M059J (cell line): Measurements from ENCODE around the gene CCDC86. TPM values are rescaled to one million over a fixed set of nuclear protein-coding genes. Genes with fewer than 3 reads are reported as not detected.

ENCODE experiments used
- DNase-seq: peaks from one replicate; pipeline ENCODE4 v3.0.0-alpha.2; 2012; ENCODE audit warnings: low read depth
- total RNA-seq: library from RNA; depleted of rRNA; stranded (reverse); fragments of >200 nt; shearing (Covaris generic); gene quantifications from 2 replicates; pipeline ENCODE4 v1.2.3, GENCODE V29; 2014

The CCDC86 gene
- total RNA-seq, 1 experiment from 2014 or later, result 19.7 TPM

GRCh38 chr11:60852982-60853950, 11.4 kb downstream of the CCDC86 start:
- no peak for DNase-seq

GRCh38 chr11:60854140-60854846, 12.4 kb downstream of the CCDC86 start:
- DNase-seq, result no peak

- DNase-seq, result no peak
Measured at GRCh38 chr11:60854847-60855725, 13.2 kb downstream of the CCDC86 start.

- DNase-seq, result no peak
Measured at GRCh38 chr11:60855726-60856633, 14.1 kb downstream of the CCDC86 start, which contains the start of gene PTGDR2. Gene PTGDR2, minus strand, starts transcription at chr11:60855950. Its CDS starts 2,228 bp downstream, at chr11:60853722.

GRCh38 chr11:60857378-60858232, 15.7 kb downstream of the CCDC86 start:
- peak; percentile 12 for DNase-seq

- no peak for DNase-seq
Measured at GRCh38 chr11:60858236-60858635, 16.3 kb downstream of the CCDC86 start.

- no peak for DNase-seq
Measured at GRCh38 chr11:60858731-60859464, 17.0 kb downstream of the CCDC86 start.

- DNase-seq, result no peak
Measured at GRCh38 chr11:60859616-60860250, 17.8 kb downstream of the CCDC86 start.

GRCh38 chr11:60860943-60861342, 19.0 kb downstream of the CCDC86 start:
- no peak for DNase-seq

- DNase-seq, result no peak
Measured at GRCh38 chr11:60862171-60862570, 20.3 kb downstream of the CCDC86 start.

GRCh38 chr11:60863550-60864521, 21.9 kb downstream of the CCDC86 start:
- no peak for DNase-seq

- DNase-seq, result no peak
Measured at GRCh38 chr11:60864856-60865513, 23.1 kb downstream of the CCDC86 start.

- DNase-seq, result no peak
Measured at GRCh38 chr11:60866911-60867870, 25.3 kb downstream of the CCDC86 start, which contains the start of gene ZP1. Gene ZP1, plus strand, starts transcription at chr11:60867542. Its CDS starts 20 bp downstream, at chr11:60867562.

- no peak for DNase-seq
Measured at GRCh38 chr11:60867871-60868681, 26.2 kb downstream of the CCDC86 start.
